Astrocyte (in vitro differentiated cells and primary cell): Measurements from ENCODE around the gene LYL1. TPM values are rescaled to one million over a fixed set of nuclear protein-coding genes. Genes with fewer than 3 reads are reported as not detected.

ENCODE experiments used
- DNase-seq: peaks from one replicate; pipeline ENCODE4 v3.0.0-alpha.2; 2010; ENCODE audit warnings: low read depth
- FAIRE-seq: peaks from 2 replicates; lab custom pipeline; 2011; peaks lifted over from hg19 to GRCh38; lab: Jason Lieb, UNC
- H2AFZ ChIP-seq: 2 replicates; pipeline ENCODE4 v1.6.0; 2012; ENCODE audit warnings: low read depth, low read length, inconsistent platforms
- H3K27ac ChIP-seq: 2 replicates; pipeline ENCODE4 v1.5.1; 2011; ENCODE audit warnings: low read depth, low read length, inconsistent platforms
- H3K27me3 ChIP-seq: 2 replicates; pipeline ENCODE4 v1.6.0; 2011; ENCODE audit warnings: low read length, inconsistent platforms; ENCODE audit not compliant: insufficient read depth
- H3K36me3 ChIP-seq: 2 replicates; pipeline ENCODE4 v1.5.1; 2011; ENCODE audit warnings: low read length, inconsistent platforms; ENCODE audit not compliant: insufficient read depth
- H3K4me1 ChIP-seq: 2 replicates; pipeline ENCODE4 v1.5.1; 2011; ENCODE audit warnings: low read length, inconsistent platforms; ENCODE audit not compliant: insufficient read depth
- H3K4me2 ChIP-seq: 2 replicates; pipeline ENCODE4 v1.6.0; 2012; ENCODE audit warnings: low read length, inconsistent platforms
- H3K4me3 ChIP-seq: 2 replicates; pipeline ENCODE4 v1.5.1; 2011; ENCODE audit warnings: low read depth, mild to moderate bottlenecking, low read length, inconsistent platforms; ENCODE audit not compliant: insufficient read depth
- H3K79me2 ChIP-seq: 2 replicates; pipeline ENCODE4 v1.6.0; 2012; ENCODE audit warnings: mild to moderate bottlenecking, low read length, inconsistent platforms; ENCODE audit not compliant: insufficient read depth
- H3K9ac ChIP-seq: 2 replicates; pipeline ENCODE4 v1.6.0; 2012; ENCODE audit warnings: mild to moderate bottlenecking, low read length, inconsistent platforms
- H3K9me3 ChIP-seq: 2 replicates; pipeline ENCODE4 v1.5.1; 2012; ENCODE audit warnings: low read depth, mild to moderate bottlenecking, low read length, inconsistent platforms; ENCODE audit not compliant: insufficient read depth
- H4K20me1 ChIP-seq: 2 replicates; pipeline ENCODE4 v1.6.0; 2012; ENCODE audit warnings: low read length, inconsistent platforms; ENCODE audit not compliant: insufficient read depth
- H3K27ac Mint-ChIP-seq: one replicate; pipeline ENCODE4 v1.8.0; 2021; ENCODE audit warnings: mild to moderate bottlenecking, mixed read lengths; ENCODE audit not compliant: unreplicated experiment
- H3K27me3 Mint-ChIP-seq: one replicate; pipeline ENCODE4 v1.8.0; 2021; ENCODE audit warnings: low read depth, mixed read lengths; ENCODE audit not compliant: unreplicated experiment
- H3K36me3 Mint-ChIP-seq: one replicate; pipeline ENCODE4 v1.8.0; 2021; ENCODE audit warnings: low read depth, mixed read lengths; ENCODE audit not compliant: unreplicated experiment
- H3K4me1 Mint-ChIP-seq: one replicate; pipeline ENCODE4 v1.8.0; 2021; ENCODE audit warnings: low read depth, mixed read lengths; ENCODE audit not compliant: unreplicated experiment
- H3K4me3 Mint-ChIP-seq: one replicate; pipeline ENCODE4 v1.8.0; 2021; ENCODE audit warnings: mild to moderate bottlenecking, moderate library complexity, mixed read lengths; ENCODE audit not compliant: unreplicated experiment
- H3K9me3 Mint-ChIP-seq: one replicate; pipeline ENCODE4 v1.8.0; 2021; ENCODE audit warnings: mild to moderate bottlenecking, mixed read lengths; ENCODE audit not compliant: unreplicated experiment
- EZH2 ChIP-seq: IDR thresholded peaks from 2 replicates; pipeline ENCODE4 v1.6.1; 2012; ENCODE audit warnings: mild to moderate bottlenecking, low read length, inconsistent platforms; ENCODE audit not compliant: insufficient read depth
- total RNA-seq: library from RNA; stranded (reverse); gene quantifications from 2 replicates; pipeline ENCODE4 v1.2.1, GENCODE V29; 2021
- TF ChIP-seq, protein P1 (sequence below): IDR thresholded peaks from 2 replicates; pipeline ENCODE4 v1.5.1; 2011; ENCODE audit warnings: low read depth, mild to moderate bottlenecking, inconsistent platforms, low read length, moderate library complexity; ENCODE audit not compliant: insufficient read depth

The LYL1 gene
- total RNA-seq, 1 donor from 2014 or later: 0.27 TPM

DNA sequence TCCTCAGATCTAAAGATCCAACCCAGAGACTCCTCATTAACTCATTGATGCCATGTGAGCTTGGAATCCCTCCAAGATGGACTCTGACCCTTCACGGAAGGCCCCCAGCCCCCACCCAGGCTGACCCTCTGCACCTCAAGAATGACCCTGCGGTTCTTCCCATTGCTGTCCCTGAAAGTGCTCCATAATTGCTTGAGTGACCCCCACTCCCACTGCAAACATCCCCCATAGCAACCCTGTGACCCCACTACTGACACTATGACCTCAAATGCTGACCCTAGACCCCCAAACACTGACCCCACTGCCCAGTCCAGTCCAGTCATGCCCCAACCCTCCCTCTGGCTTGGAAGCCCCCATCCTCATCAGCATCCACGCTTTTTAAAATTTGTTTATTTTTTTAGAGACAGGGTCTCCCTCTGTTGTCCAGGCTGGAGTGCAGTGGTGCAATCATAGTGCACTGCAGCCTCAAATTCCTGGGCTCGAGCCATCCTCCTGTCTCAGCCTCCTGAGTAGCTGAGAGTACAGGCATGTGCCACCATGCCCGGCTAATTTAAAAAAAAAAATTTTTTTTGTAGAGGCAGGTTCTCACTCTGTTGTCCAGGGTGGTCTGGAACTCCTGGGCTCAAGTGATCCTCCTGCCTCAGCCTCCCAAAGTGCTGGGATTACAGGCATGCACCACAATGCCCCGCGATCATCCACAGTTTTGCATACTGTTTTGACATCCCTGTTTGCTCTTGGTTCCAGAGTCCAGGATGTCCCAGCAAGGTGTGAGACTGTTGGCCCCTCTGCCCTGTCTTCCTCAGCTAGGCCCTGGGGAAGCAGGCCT lies 855 bp downstream of the LYL1 start:
- Histone ChIP-seq H3K27me3 (no peaks in the 10 kb centered on the region), H3K9me3 (no peaks in the 10 kb centered on the region), H3K36me3 (no peaks in the 10 kb centered on the region), H3K27ac (no peak overlapping the region), H3K79me2 (no peaks in the 10 kb centered on the region), H3K9ac (peak overlapping the region; percentile 35), H2AFZ (peak overlapping the region; percentile 47), H4K20me1 (peaks cover 6% of the 10 kb centered on the region), H3K4me2 (peak overlapping the region; percentile 72), H3K4me3 (no peak overlapping the region), H3K4me1 (peaks cover 5% of the 10 kb centered on the region)
- TF ChIP-seq EZH2: no peak
- TF ChIP-seq, protein P1, sequence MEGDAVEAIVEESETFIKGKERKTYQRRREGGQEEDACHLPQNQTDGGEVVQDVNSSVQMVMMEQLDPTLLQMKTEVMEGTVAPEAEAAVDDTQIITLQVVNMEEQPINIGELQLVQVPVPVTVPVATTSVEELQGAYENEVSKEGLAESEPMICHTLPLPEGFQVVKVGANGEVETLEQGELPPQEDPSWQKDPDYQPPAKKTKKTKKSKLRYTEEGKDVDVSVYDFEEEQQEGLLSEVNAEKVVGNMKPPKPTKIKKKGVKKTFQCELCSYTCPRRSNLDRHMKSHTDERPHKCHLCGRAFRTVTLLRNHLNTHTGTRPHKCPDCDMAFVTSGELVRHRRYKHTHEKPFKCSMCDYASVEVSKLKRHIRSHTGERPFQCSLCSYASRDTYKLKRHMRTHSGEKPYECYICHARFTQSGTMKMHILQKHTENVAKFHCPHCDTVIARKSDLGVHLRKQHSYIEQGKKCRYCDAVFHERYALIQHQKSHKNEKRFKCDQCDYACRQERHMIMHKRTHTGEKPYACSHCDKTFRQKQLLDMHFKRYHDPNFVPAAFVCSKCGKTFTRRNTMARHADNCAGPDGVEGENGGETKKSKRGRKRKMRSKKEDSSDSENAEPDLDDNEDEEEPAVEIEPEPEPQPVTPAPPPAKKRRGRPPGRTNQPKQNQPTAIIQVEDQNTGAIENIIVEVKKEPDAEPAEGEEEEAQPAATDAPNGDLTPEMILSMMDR: no peak
- DNase-seq (no peak), FAIRE-seq (no peak)
- Mint-ChIP-seq H3K27me3 (peaks cover 24% of the 10 kb centered on the region), H3K4me1 (peaks cover 3% of the 10 kb centered on the region), H3K9me3 (peaks cover 10% of the 10 kb centered on the region), H3K36me3 (peaks cover 7% of the 10 kb centered on the region), H3K27ac (peak overlapping the region; percentile 53), H3K4me3 (no peak overlapping the region)

DNA sequence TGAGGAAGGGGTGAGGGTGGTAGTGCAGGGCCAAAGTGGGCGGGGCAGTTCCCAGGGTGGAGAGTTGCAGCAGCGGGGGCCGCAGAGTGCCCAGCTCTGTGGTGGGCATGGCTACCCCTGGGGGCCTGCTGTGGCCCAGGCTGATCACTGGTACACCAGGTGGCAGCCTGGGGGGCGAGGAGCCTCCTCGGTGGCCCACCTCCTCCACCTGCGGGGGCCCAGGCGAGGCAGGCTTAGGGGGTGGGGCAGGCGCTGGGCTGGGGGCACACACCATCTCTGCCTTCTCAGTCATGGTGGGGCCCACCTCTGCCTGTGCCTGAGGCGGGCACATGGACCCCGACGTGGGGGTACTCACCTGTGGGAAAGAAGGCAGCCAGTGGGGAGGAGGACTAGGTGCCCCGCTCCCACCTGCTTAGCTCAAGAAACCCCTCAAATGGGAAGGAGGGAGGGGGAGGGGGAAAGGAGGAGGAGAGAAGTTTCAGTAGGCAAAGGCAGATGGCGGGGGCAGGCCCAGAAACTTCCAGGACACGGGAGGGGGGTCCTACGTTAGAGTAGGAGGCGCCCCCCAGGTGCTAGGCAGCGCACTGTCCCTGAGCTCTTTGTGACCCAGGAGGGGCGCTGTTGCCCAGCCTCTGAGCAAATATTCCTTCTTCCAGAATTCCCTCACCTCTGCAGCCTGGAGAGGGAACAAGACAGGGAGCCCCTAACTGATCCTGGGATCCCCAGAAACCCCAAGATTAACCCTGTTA lies 1.6 kb downstream of the LYL1 start:
- H3K36me3 ChIP-seq: no peaks in the 10 kb centered on the region
- H3K4me1 ChIP-seq: peaks cover 5% of the 10 kb centered on the region
- H3K27me3 ChIP-seq: no peaks in the 10 kb centered on the region
- H3K36me3 Mint-ChIP-seq: peaks cover 7% of the 10 kb centered on the region
- H3K4me3 ChIP-seq: no peak overlapping the region
- peaks cover 3% of the 10 kb centered on the region for H3K4me1 Mint-ChIP-seq
- no peak for TF ChIP-seq EZH2
- TF ChIP-seq, protein P1: no peak
- H4K20me1 ChIP-seq: peaks cover 6% of the 10 kb centered on the region
- no peak for FAIRE-seq
- no peaks in the 10 kb centered on the region for H3K79me2 ChIP-seq
- H3K4me2 ChIP-seq: no peak overlapping the region
- no peak for DNase-seq
- peaks cover 10% of the 10 kb centered on the region for H3K9me3 Mint-ChIP-seq
- H3K9me3 ChIP-seq: no peaks in the 10 kb centered on the region
- no peak overlapping the region for H2AFZ ChIP-seq
- H3K27me3 Mint-ChIP-seq: peaks cover 27% of the 10 kb centered on the region
- H3K27ac ChIP-seq: no peak overlapping the region
- H3K9ac ChIP-seq: no peak overlapping the region
- no peak overlapping the region for H3K4me3 Mint-ChIP-seq
- H3K27ac Mint-ChIP-seq: peak overlapping the region; percentile 53
